ENCODE data around the gene EVA1A. TPM values are rescaled to one million over a fixed set of nuclear protein-coding genes. Genes with fewer than 3 reads are reported as not detected.

The EVA1A gene
- total and polyA plus RNA-seq, 3 donors from 2014 or later: 5.2 to 13.8 (median 10.3) TPM

DNA sequence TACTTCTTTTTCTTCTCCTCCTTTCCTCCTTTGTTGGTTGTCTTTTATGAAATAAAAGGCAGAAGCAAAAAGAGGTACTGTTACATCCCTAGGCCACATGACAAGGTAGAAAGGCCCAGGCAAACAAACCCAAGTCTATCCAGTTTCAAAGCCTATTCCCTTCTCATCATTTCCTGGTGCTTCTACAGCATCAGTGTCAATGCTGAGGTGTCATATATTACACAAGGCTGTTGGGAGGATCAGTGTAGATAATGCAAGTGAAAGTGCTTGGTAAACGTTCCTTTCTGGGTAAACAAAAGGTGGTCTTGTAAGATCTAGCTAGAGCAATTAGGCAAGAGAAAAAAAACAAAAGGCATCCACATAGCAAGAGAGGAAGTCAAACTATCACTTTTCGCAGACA is 64.9 kb downstream of the EVA1A start:
- no peak overlapping the region for H3K27ac ChIP-seq
- no peaks in the 10 kb centered on the region for H3K4me1 ChIP-seq
- H3K4me3 ChIP-seq: no peak overlapping the region
- intact Hi-C loops (cut with DNase I; ENCODE audit: low total_unique reads): no loop called here
- no peaks in the 10 kb centered on the region for H3K9me3 ChIP-seq
- H3K27me3 ChIP-seq: no peaks in the 10 kb centered on the region
- no peak for DNase-seq
- TF ChIP-seq POLR2A (IDR thresholded peaks at IDR 0.05): no peak
- TF ChIP-seq, protein P1, sequence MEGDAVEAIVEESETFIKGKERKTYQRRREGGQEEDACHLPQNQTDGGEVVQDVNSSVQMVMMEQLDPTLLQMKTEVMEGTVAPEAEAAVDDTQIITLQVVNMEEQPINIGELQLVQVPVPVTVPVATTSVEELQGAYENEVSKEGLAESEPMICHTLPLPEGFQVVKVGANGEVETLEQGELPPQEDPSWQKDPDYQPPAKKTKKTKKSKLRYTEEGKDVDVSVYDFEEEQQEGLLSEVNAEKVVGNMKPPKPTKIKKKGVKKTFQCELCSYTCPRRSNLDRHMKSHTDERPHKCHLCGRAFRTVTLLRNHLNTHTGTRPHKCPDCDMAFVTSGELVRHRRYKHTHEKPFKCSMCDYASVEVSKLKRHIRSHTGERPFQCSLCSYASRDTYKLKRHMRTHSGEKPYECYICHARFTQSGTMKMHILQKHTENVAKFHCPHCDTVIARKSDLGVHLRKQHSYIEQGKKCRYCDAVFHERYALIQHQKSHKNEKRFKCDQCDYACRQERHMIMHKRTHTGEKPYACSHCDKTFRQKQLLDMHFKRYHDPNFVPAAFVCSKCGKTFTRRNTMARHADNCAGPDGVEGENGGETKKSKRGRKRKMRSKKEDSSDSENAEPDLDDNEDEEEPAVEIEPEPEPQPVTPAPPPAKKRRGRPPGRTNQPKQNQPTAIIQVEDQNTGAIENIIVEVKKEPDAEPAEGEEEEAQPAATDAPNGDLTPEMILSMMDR (IDR thresholded peaks at IDR 0.05): no peak
- WGBS, 2 donors: 77 to 78% methylated on average over 2 of the region's 2 CpGs
- H3K36me3 ChIP-seq (ENCODE audit: low read depth, missing control alignments): no peaks in the 10 kb centered on the region

DNA sequence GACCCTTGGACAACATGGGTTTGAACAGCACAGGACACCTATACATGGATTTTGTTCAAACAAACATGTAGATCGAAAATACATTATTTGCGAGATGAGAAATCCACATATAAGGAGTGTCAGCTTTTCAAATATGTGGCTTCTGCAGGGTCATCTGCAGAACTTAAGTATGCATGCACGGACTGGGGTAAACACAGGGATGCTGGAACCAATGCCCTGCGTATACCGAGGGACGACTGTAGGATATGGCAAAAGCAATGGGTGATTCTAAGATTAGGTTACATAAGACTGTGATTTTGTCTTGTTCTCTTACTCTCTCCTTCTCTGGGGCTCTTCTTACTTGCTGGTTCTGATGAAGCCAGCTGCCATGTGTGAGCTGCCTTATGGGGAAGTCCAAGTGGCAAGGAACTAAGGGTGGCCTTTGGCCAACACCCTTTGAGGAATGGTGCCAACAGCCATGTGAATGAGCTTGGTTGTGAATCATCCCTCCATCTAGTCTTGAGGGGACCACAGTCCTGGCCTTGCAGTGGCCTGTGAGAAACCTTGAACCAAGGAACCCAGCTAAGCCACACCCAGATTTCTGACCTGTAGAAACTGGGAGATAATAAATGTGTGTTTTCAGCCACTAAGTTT is 66.5 kb downstream of the EVA1A start:
- Histone ChIP-seq H3K4me3 (no peak overlapping the region), H3K36me3 (ENCODE audit: low read depth, missing control alignments) (no peaks in the 10 kb centered on the region), H3K9me3 (no peaks in the 10 kb centered on the region), H3K27me3 (no peaks in the 10 kb centered on the region), H3K4me1 (no peaks in the 10 kb centered on the region), H3K27ac (no peak overlapping the region)
- TF ChIP-seq POLR2A (IDR thresholded peaks at IDR 0.05): no peak
- intact Hi-C loops (cut with DNase I; ENCODE audit: low total_unique reads): no loop called here
- DNase-seq: no peak
- WGBS, 2 donors: 95 to 97% methylated on average over 6 of the region's 6 CpGs

DNA sequence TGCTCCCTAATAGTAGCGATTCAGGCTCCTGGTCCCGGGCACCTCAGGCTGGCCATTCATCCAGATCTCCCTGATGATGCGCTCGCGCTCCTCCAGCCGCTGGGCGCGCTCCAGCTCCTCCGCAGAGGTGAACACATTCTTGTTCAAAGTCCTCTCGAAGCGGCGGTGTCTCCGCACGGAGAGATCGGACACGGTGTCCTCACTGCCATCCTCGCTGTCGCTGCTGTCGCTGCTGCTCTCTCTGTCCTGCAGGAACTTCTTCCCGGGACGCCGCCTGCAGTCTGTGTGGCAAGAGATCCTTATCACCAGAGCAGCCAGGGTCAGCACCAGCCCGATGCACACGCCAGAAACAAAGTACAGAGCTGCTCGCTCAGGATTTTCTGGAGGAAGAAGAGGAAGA is 67.5 kb downstream of the EVA1A start:
- H3K4me1 ChIP-seq: no peaks in the 10 kb centered on the region
- no peak for DNase-seq
- no peaks in the 10 kb centered on the region for H3K36me3 ChIP-seq (ENCODE audit: low read depth, missing control alignments)
- no peaks in the 10 kb centered on the region for H3K9me3 ChIP-seq
- TF ChIP-seq, protein P1 (IDR thresholded peaks at IDR 0.05): no peak
- no peak for TF ChIP-seq POLR2A (IDR thresholded peaks at IDR 0.05)
- no peak overlapping the region for H3K27ac ChIP-seq
- WGBS, 2 donors: 77 to 84% methylated on average over 25 of the region's 25 CpGs
- no peaks in the 10 kb centered on the region for H3K27me3 ChIP-seq
- H3K4me3 ChIP-seq: no peak overlapping the region
- intact Hi-C loops (cut with DNase I; ENCODE audit: low total_unique reads): no loop called here

DNA sequence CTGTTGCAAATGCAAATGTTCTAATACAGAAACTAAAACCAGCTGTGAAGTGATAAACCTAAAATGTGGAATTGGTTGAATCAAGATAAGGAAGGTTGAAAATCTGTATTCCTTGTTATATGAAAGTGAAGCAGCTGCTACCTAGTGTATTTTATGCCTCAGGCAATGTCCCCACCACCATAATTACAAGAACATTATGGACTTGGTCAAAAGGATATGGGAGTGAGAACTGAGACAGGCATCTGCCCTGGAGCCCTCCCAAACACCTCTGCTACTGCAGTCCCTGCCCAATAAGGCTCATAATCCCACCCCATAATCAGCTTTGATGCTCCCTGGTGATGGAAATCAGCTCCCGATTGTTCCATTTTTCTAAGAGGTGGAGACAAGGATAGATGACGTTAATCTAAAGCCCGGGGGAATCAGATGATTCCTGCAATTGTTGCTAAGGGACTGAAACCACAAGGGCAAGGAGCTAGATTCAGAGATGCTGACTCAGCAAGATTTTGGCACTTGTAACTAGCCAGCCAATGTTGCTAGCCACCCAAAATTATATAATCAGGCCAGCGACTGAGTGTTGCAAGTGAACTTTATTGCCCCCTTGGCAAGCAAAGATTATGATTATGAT is 69.5 kb downstream of the EVA1A start:
- H3K4me3 ChIP-seq: no peak overlapping the region
- TF ChIP-seq, protein P1 (IDR thresholded peaks at IDR 0.05): no peak
- no peak for TF ChIP-seq POLR2A (IDR thresholded peaks at IDR 0.05)
- 59 to 67% methylated on average over 4 of the region's 4 CpGs for WGBS, 2 donors
- DNase-seq: no peak
- intact Hi-C loops (cut with DNase I; ENCODE audit: low total_unique reads): no loop called here
- H3K9me3 ChIP-seq: no peaks in the 10 kb centered on the region
- no peaks in the 10 kb centered on the region for H3K4me1 ChIP-seq
- H3K27me3 ChIP-seq: no peaks in the 10 kb centered on the region
- no peak overlapping the region for H3K27ac ChIP-seq
- no peaks in the 10 kb centered on the region for H3K36me3 ChIP-seq (ENCODE audit: low read depth, missing control alignments)

DNA sequence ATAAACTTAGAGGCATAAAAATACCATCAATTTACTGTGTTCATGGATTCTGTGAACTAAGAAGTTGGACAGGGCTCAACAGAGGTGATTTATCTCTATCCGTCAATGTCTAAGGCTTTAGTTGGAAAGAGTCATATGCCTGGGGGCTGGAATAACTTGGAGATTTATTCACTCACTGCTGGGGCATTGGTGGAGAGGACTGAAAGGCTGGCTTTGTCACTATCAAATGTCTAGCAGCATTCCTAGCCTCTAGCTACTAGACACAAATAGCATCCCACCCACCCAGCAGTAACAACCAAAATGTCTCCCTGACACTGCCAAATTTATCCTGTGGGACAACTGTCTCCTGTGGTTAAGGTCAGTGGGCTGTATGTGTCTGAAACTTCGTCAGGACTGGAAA is 71.0 kb downstream of the EVA1A start:
- no peaks in the 10 kb centered on the region for H3K4me1 ChIP-seq
- H3K27me3 ChIP-seq: no peaks in the 10 kb centered on the region
- DNase-seq: no peak
- 87 to 89% methylated on average over 2 of the region's 2 CpGs for WGBS, 2 donors
- H3K4me3 ChIP-seq: no peak overlapping the region
- H3K36me3 ChIP-seq (ENCODE audit: low read depth, missing control alignments): no peaks in the 10 kb centered on the region
- no peaks in the 10 kb centered on the region for H3K9me3 ChIP-seq
- H3K27ac ChIP-seq: no peak overlapping the region
- intact Hi-C loops (cut with DNase I; ENCODE audit: low total_unique reads): no loop called here
- no peak for TF ChIP-seq POLR2A (IDR thresholded peaks at IDR 0.05)
- TF ChIP-seq, protein P1 (IDR thresholded peaks at IDR 0.05): no peak

Data from testis (tissue), 3 donors.